Endodermal cell (in vitro differentiated cells): ENCODE measurements around the gene SNX30. TPM values are rescaled to one million over a fixed set of nuclear protein-coding genes. Genes with fewer than 3 reads are reported as not detected.

Experiments
- DNase-seq: peaks from one replicate; pipeline ENCODE4 v3.0.0-alpha.2; 2017
- H3K27ac ChIP-seq: 2 replicates; pipeline ENCODE4 v1.5.1; 2013; ENCODE audit warnings: mild to moderate bottlenecking, low read depth, low read length, moderate library complexity
- H3K27me3 ChIP-seq: 2 replicates; pipeline ENCODE4 v1.6.1; 2013; ENCODE audit warnings: mild to moderate bottlenecking, low read length, moderate library complexity; ENCODE audit not compliant: insufficient read depth, control insufficient read depth, poor library complexity, severe bottlenecking
- H3K36me3 ChIP-seq: 2 replicates; pipeline ENCODE4 v1.7.0; 2013; ENCODE audit warnings: mild to moderate bottlenecking, low read length, moderate library complexity; ENCODE audit not compliant: control insufficient read depth, insufficient read depth
- H3K4me1 ChIP-seq: one replicate; pipeline ENCODE4 v1.7.0; 2013; ENCODE audit warnings: low read length; ENCODE audit not compliant: control insufficient read depth, insufficient read depth
- H3K4me3 ChIP-seq: 2 replicates; pipeline ENCODE4 v1.5.1; 2013; ENCODE audit warnings: mild to moderate bottlenecking, low read length, moderate library complexity
- H3K9ac ChIP-seq: 2 replicates; pipeline ENCODE4 v1.6.1; 2013; ENCODE audit warnings: mild to moderate bottlenecking, low read length, moderate library complexity; ENCODE audit not compliant: poor library complexity, severe bottlenecking; ENCODE audit errors: extremely low read depth
- H3K9me3 ChIP-seq: 2 replicates; pipeline ENCODE4 v1.6.1; 2013; ENCODE audit warnings: mild to moderate bottlenecking, low read length, moderate library complexity; ENCODE audit not compliant: control insufficient read depth
- H3K27ac Mint-ChIP-seq: 2 replicates; pipeline ENCODE4 v1.8.0; 2020; ENCODE audit warnings: mixed read lengths
- H3K27me3 Mint-ChIP-seq: 2 replicates; pipeline ENCODE4 v1.8.0; 2021; ENCODE audit warnings: mild to moderate bottlenecking, mixed read lengths; ENCODE audit not compliant: insufficient read depth
- H3K36me3 Mint-ChIP-seq: 2 replicates; pipeline ENCODE4 v1.8.0; 2020; ENCODE audit warnings: low read depth, mixed read lengths
- H3K4me1 Mint-ChIP-seq: 2 replicates; pipeline ENCODE4 v1.8.0; 2020; ENCODE audit warnings: mixed read lengths
- H3K4me3 Mint-ChIP-seq: 2 replicates; pipeline ENCODE4 v1.8.0; 2020; ENCODE audit warnings: mild to moderate bottlenecking, moderate library complexity, mixed read lengths
- H3K9me3 Mint-ChIP-seq: 2 replicates; pipeline ENCODE4 v1.8.0; 2020; ENCODE audit warnings: mild to moderate bottlenecking, mixed read lengths
- WGBS, 2 experiments: methylation state at CpG; one replicate each; pipeline versions ENCODE4 v1.1.5 to v1.1.7; 2013; ENCODE audit warnings: missing lambda C conversion rate in 2 of 2, mixed read lengths in 1 of 2; ENCODE audit not compliant: insufficient coverage in 1 of 2, insufficient read length in 1 of 2; 5-methylcytosine and 5-hydroxymethylcytosine counted together
- total RNA-seq, 2 donors: library from RNA; stranded (reverse); fragmentation: NEBNext Ultra II Directional in 1 of 2; extraction: Animal tissue kit (Norgen Biotek cat#: 25700) in 1 of 2; gene quantifications; 2 replicates in 1 of 2; 3 replicates in 1 of 2; pipeline ENCODE4 v1.2.1, GENCODE V29; 2021
- TF ChIP-seq, protein P1 (sequence below): fragments of 200-600 bp; sonication (generic); conservative IDR thresholded peaks from 2 replicates; pipeline ENCODE4 v1.5.0; 2021; ENCODE audit warnings: antibody characterized with exemption, mild to moderate bottlenecking

The SNX30 gene
- total RNA-seq, 2 donors from 2014 or later = 11.8 to 14.8 TPM

GRCh38 chr9:112786829-112787520 is 36.4 kb downstream of the SNX30 start:
- Mint-ChIP-seq H3K27ac (no peak overlapping the region), H3K4me3 (no peak overlapping the region), H3K9me3 (no peaks in the 10 kb centered on the region), H3K36me3 (no peaks in the 10 kb centered on the region), H3K27me3 (no peaks in the 10 kb centered on the region), H3K4me1 (peaks cover 8% of the 10 kb centered on the region)
- 81 to 83% methylated on average over 6 to 9 of the region's 9 CpGs for WGBS, 2 experiments
- Histone ChIP-seq H3K27me3 (no peaks in the 10 kb centered on the region), H3K36me3 (no peaks in the 10 kb centered on the region), H3K9ac (no peak overlapping the region), H3K9me3 (no peaks in the 10 kb centered on the region), H3K27ac (no peak overlapping the region), H3K4me1 (no peaks in the 10 kb centered on the region), H3K4me3 (no peak overlapping the region)
- DNase-seq = no peak
- TF ChIP-seq, protein P1, sequence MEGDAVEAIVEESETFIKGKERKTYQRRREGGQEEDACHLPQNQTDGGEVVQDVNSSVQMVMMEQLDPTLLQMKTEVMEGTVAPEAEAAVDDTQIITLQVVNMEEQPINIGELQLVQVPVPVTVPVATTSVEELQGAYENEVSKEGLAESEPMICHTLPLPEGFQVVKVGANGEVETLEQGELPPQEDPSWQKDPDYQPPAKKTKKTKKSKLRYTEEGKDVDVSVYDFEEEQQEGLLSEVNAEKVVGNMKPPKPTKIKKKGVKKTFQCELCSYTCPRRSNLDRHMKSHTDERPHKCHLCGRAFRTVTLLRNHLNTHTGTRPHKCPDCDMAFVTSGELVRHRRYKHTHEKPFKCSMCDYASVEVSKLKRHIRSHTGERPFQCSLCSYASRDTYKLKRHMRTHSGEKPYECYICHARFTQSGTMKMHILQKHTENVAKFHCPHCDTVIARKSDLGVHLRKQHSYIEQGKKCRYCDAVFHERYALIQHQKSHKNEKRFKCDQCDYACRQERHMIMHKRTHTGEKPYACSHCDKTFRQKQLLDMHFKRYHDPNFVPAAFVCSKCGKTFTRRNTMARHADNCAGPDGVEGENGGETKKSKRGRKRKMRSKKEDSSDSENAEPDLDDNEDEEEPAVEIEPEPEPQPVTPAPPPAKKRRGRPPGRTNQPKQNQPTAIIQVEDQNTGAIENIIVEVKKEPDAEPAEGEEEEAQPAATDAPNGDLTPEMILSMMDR = no peak

- no peaks in the 10 kb centered on the region for H3K36me3 ChIP-seq
- no peaks in the 10 kb centered on the region for H3K27me3 ChIP-seq
- H3K4me3 Mint-ChIP-seq = no peak overlapping the region
- WGBS, 2 experiments = 94 to 97% methylated on average over 3 of the region's 3 CpGs
- no peak overlapping the region for H3K27ac ChIP-seq
- H3K9ac ChIP-seq = no peak overlapping the region
- peaks cover 8% of the 10 kb centered on the region for H3K4me1 Mint-ChIP-seq
- no peaks in the 10 kb centered on the region for H3K36me3 Mint-ChIP-seq
- TF ChIP-seq, protein P1 = no peak
- no peak overlapping the region for H3K27ac Mint-ChIP-seq
- no peak for DNase-seq
- H3K4me1 ChIP-seq = peaks cover 2% of the 10 kb centered on the region
- H3K27me3 Mint-ChIP-seq = no peaks in the 10 kb centered on the region
- no peaks in the 10 kb centered on the region for H3K9me3 ChIP-seq
- H3K4me3 ChIP-seq = no peak overlapping the region
- no peaks in the 10 kb centered on the region for H3K9me3 Mint-ChIP-seq
Observed at GRCh38 chr9:112787978-112788377, 37.4 kb downstream of the SNX30 start.

DNA sequence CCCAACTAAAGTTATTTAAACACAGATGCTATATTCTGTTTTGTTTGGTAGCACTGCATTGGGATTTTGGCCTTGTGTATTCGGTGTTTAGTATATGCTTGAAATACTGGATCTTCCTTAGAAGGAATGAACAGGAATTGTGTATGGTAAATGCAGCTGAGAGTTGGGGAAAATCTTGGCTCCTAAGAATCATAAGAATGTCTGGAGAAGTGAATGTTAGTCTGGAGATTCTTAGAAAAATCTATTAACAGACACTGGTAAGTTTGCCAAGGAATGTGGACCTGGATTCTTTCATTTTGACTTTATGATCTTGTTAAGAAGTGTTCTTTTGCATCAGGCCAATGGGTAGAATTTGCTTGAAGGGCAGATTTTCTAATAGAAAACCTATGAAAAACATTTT is 38.9 kb downstream of the SNX30 start:
- Mint-ChIP-seq H3K9me3 (no peaks in the 10 kb centered on the region), H3K27me3 (no peaks in the 10 kb centered on the region), H3K27ac (no peak overlapping the region), H3K36me3 (no peaks in the 10 kb centered on the region), H3K4me1 (peaks cover 4% of the 10 kb centered on the region), H3K4me3 (no peak overlapping the region)
- no peaks in the 10 kb centered on the region for H3K9me3 ChIP-seq
- no peak overlapping the region for H3K27ac ChIP-seq
- DNase-seq = no peak
- H3K4me3 ChIP-seq = no peak overlapping the region
- H3K4me1 ChIP-seq = peaks cover 3% of the 10 kb centered on the region
- WGBS, 2 experiments = 90 to 100% methylated on average over 1 of the region's 1 CpG
- no peaks in the 10 kb centered on the region for H3K27me3 ChIP-seq
- H3K9ac ChIP-seq = no peak overlapping the region
- no peaks in the 10 kb centered on the region for H3K36me3 ChIP-seq
- TF ChIP-seq, protein P1 = no peak
